ENCODE measurements around the gene MRPL14. TPM values are rescaled to one million over a fixed set of nuclear protein-coding genes. Genes with fewer than 3 reads are reported as not detected.

The MRPL14 gene
- total RNA-seq, 3 donors from 2014 or later = 24.6 to 55.7 (median 30.4) TPM

DNA sequence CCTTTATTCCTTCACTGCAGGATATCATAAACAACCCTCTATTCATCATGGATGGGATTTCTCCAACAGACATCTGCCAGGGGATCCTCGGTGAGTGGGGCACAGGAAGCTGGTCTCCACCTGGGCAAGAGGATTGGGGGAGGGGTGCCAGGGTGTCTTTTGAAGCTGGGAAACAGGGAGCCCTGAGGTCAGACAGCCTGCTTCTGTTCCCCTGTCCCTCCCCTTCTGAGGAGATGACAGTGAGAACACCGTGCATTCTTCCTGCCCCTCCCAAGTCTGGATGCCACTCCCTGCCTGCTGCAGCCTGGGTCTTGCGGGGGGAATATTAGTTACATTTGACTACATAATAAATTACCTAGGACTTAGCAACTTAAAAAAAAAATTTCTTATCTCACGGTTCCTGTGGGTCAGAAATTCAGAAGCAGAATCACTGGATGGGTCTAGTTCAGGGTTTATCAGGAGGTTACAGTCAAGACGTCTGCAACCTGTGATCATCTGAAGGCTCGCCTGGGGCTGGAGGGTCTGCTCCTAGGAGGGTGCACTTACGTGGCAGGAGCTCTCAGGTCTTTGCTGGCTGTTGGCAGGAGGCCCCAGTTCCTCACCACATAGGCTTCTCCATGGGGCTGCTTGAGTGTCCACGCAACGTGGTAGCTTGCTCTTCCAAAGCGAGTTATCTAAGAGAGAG lies 42.8 kb upstream of the MRPL14 start:
- Histone ChIP-seq H3K9me3 (no peaks in the 10 kb centered on the region), H3K4me3 (no peak overlapping the region), H3K4me1 (no peaks in the 10 kb centered on the region), H3K27ac (no peak overlapping the region), H3K27me3 (no peaks in the 10 kb centered on the region), H3K36me3 (no peaks in the 10 kb centered on the region)
- TF ChIP-seq, protein P1, sequence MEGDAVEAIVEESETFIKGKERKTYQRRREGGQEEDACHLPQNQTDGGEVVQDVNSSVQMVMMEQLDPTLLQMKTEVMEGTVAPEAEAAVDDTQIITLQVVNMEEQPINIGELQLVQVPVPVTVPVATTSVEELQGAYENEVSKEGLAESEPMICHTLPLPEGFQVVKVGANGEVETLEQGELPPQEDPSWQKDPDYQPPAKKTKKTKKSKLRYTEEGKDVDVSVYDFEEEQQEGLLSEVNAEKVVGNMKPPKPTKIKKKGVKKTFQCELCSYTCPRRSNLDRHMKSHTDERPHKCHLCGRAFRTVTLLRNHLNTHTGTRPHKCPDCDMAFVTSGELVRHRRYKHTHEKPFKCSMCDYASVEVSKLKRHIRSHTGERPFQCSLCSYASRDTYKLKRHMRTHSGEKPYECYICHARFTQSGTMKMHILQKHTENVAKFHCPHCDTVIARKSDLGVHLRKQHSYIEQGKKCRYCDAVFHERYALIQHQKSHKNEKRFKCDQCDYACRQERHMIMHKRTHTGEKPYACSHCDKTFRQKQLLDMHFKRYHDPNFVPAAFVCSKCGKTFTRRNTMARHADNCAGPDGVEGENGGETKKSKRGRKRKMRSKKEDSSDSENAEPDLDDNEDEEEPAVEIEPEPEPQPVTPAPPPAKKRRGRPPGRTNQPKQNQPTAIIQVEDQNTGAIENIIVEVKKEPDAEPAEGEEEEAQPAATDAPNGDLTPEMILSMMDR (IDR thresholded peaks at IDR 0.05) = no peak
- no peak for TF ChIP-seq POLR2A (IDR thresholded peaks at IDR 0.05)
- no peak for TF ChIP-seq POLR2AphosphoS5 (IDR thresholded peaks at IDR 0.05)
- intact Hi-C loops (cut with DNase I; ENCODE audit: low total_unique reads) = loop anchor here (5.0 kb wide), 1 partner anchor 67 kb away; no protein-coding TSS in a partner anchor
- DNase-seq (ENCODE audit: low spot score in 2 of 2) = no peak

DNA sequence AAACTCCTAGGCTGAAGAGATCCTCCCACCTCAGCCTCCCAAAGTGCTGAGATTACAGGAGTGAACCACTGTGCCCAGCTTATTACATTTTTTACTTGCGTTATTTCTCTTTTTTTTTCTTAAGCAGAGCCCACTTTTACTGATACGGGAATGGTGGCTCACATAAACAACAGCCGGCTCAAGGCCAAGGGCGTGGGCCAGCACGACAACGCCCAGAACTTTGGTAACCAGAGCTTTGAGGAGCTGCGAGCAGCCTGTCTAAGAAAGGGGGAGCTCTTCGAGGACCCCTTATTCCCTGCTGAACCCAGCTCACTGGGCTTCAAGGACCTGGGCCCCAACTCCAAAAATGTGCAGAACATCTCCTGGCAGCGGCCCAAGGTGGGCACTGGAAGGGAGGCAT lies 41.9 kb upstream of the MRPL14 start:
- Histone ChIP-seq H3K27me3 (no peaks in the 10 kb centered on the region), H3K4me1 (no peaks in the 10 kb centered on the region), H3K27ac (no peak overlapping the region), H3K4me3 (no peak overlapping the region), H3K36me3 (no peaks in the 10 kb centered on the region), H3K9me3 (no peaks in the 10 kb centered on the region)
- DNase-seq (ENCODE audit: low spot score in 2 of 2) = no peak
- TF ChIP-seq POLR2AphosphoS5 (IDR thresholded peaks at IDR 0.05) (no peak), POLR2A (IDR thresholded peaks at IDR 0.05) (no peak)
- TF ChIP-seq, protein P1 (IDR thresholded peaks at IDR 0.05) = no peak
- intact Hi-C loops (cut with DNase I; ENCODE audit: low total_unique reads) = no loop called here

DNA sequence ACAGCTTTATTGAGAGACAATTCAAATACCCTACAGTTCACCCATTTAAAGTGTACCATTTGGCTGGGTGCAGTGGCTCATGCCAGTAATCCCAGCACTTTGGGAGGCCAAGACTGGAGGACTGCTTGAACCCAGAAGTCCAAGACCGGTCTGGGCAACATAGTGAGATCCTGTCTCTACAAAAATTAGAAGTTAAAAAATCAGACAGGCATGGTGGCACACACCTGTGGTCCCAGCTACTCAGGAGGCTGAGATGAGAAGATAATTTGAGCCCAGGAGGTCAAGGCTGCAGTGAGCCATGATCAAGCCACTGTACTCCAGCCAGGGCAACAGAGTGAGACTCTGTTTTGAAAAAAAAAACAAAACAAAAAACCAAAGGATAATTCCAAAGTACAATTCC lies 40.3 kb upstream of the MRPL14 start:
- H3K4me1 ChIP-seq = no peaks in the 10 kb centered on the region
- no peak for DNase-seq (ENCODE audit: low spot score in 2 of 2)
- no peak overlapping the region for H3K4me3 ChIP-seq
- H3K27me3 ChIP-seq = no peaks in the 10 kb centered on the region
- H3K36me3 ChIP-seq = no peaks in the 10 kb centered on the region
- no peak overlapping the region for H3K27ac ChIP-seq
- TF ChIP-seq, protein P1 (IDR thresholded peaks at IDR 0.05) = no peak
- no peak for TF ChIP-seq POLR2AphosphoS5 (IDR thresholded peaks at IDR 0.05)
- no peak for TF ChIP-seq POLR2A (IDR thresholded peaks at IDR 0.05)
- intact Hi-C loops (cut with DNase I; ENCODE audit: low total_unique reads) = no loop called here
- no peaks in the 10 kb centered on the region for H3K9me3 ChIP-seq

DNA sequence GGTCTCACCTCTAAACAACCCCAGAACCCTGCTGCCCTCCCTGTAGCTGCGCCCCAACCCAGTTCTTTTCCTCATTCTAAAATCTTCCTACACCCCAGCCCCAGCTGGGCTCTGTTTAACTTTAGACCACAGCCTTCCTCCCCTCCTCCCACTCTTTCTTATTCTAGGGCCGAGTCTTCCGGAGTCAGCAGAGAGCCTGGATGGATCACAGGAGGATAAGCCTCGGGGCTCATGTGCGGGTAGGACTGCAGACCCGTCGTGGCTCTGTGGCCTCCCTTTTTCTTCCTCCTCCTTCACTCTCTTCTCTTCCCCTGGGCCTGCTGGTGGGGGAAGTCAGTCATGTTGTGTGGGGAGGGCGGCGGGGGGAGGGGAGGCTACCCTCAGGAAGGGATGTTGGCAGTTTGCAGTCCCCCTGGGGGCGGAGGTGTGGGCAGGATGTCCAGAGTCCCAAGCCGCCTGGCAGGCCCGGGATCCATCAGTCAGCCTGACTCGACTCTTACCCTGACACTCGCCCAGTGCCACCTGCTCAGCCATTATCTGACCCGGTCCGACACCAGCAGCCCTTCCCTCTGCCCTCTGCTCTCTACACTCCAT lies 39.4 kb upstream of the MRPL14 start:
- H3K4me3 ChIP-seq = no peak overlapping the region
- no peaks in the 10 kb centered on the region for H3K4me1 ChIP-seq
- DNase-seq (ENCODE audit: low spot score in 2 of 2) = no peak
- intact Hi-C loops (cut with DNase I; ENCODE audit: low total_unique reads) = no loop called here
- H3K27me3 ChIP-seq = no peaks in the 10 kb centered on the region
- H3K36me3 ChIP-seq = no peaks in the 10 kb centered on the region
- H3K27ac ChIP-seq = no peak overlapping the region
- TF ChIP-seq POLR2A (IDR thresholded peaks at IDR 0.05) = no peak
- H3K9me3 ChIP-seq = no peaks in the 10 kb centered on the region

DNA sequence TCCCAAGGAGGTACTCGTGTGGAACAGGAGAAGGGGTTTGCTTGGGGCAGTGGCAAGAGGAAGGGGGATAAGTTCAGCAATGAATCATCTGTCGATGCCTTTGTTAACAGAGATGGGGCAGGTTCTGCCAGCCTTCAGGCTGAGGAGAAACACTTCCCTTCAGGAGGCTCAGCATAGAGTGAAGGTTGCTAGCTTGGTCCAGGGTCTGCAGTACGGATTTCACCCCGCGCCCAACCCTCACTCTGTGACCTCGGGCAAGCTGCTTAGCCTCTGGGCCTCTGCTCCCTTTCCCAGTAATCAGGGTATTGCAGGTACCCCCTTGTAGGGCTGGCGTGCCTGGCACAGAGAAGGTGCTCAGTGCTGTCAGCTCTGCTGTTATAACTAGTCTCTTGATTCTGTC lies 38.9 kb upstream of the MRPL14 start:
- Histone ChIP-seq H3K4me3 (no peak overlapping the region), H3K4me1 (no peaks in the 10 kb centered on the region), H3K27ac (no peak overlapping the region), H3K27me3 (no peaks in the 10 kb centered on the region), H3K9me3 (no peaks in the 10 kb centered on the region), H3K36me3 (no peaks in the 10 kb centered on the region)
- TF ChIP-seq POLR2A (IDR thresholded peaks at IDR 0.05) = no peak
- TF ChIP-seq POLR2AphosphoS5 (IDR thresholded peaks at IDR 0.05) = no peak
- TF ChIP-seq, protein P1 (IDR thresholded peaks at IDR 0.05) = no peak
- intact Hi-C loops (cut with DNase I; ENCODE audit: low total_unique reads) = no loop called here
- DNase-seq (ENCODE audit: low spot score in 2 of 2) = no peak
